Measurements from ENCODE around the gene SPO11. TPM values are rescaled to one million over a fixed set of nuclear protein-coding genes. Genes with fewer than 3 reads are reported as not detected.
A peak's percentile ranks its signal among the peaks of the same experiment; 100 is the strongest.

SPO11 gene
- total RNA-seq, 1 experiment from 2014 or later = not detected

DNA sequence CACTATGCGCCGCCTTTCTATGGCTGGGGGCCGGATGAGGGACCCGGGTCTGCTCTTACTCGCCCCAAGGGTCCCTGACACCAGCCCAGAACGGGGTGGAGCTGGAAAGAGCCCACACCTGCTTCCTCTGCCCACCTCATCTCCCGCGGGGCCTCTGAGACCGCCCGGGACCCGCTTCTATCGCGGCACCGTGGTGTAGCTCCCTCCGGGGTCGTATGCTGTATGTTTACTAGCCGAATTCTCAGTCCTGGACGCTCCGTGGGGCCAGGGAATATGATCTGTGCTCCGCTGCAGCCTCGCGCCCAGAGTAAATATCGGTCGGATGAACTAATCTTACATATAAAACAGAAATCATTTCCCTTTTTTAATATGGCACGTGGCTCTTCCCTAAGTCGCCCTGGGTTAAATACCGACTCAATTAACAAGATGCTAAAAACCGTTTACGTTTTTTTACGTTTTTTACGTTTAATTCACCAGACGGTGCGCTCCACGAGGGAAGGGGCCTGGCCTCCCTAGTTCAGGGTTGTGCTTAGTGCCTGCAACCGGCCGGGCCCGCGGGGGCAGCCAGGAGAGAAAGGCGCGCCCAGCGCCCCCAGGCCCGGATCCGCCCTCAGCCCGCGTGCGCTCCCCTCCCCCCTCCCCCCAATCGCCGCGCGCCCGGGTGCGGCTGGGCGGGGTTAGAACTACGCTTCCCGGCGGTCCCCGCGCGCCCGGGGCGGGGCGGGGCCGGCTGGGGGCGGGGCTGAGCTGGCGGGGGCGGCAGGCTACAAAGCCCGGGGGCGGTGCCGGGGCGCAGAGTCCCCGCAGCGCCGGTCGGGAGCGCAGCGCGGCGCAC lies 61.2 kb downstream of the SPO11 start, which contains the start of gene RBM38:
Gene RBM38, plus strand, starts transcription at position 793 of the 835 bp plus-strand sequence. CDS start 186 bp downstream, outside the sequence.
- Mint-ChIP-seq H3K27me3 (ENCODE audit: insufficient read depth, unreplicated experiment) (no peaks in the 10 kb centered on the region), H3K4me1 (ENCODE audit: low read depth, unreplicated experiment) (peaks cover 20% of the 10 kb centered on the region), H3K36me3 (ENCODE audit: insufficient read depth, unreplicated experiment) (peaks cover 40% of the 10 kb centered on the region), H3K4me3 (ENCODE audit: unreplicated experiment) (peak within 1 kb of the TSS; percentile 80), H3K27ac (ENCODE audit: unreplicated experiment) (peak within 1 kb of the TSS; percentile 88), H3K9me3 (ENCODE audit: unreplicated experiment) (no peaks in the 10 kb centered on the region)
- intact Hi-C loops (cut with micrococcal nuclease; ENCODE audit: unreplicated experiment) = no loop called here
- Histone ChIP-seq H3K4me1 (peaks cover 23% of the 10 kb centered on the region), H3K4me3 (ENCODE audit: low read depth, low read length) (peak within 1 kb of the TSS; percentile 96), H3K9me3 (no peaks in the 10 kb centered on the region), H3K36me3 (ENCODE audit: control insufficient read depth, insufficient read depth, low read length) (peaks cover 6% of the 10 kb centered on the region), H3K27me3 (replicated peaks; ENCODE audit: control insufficient read depth, insufficient read depth, low read length) (no peaks in the 10 kb centered on the region)
- ChIA-PET CTCF (interaction anchor here (0.6 to 1.0 kb wide), 4 partner anchors 12 to 300 kb away, joined by 3 read pairs; no protein-coding TSS in a partner anchor), POLR2A (interaction anchor here (0.6 to 1.0 kb wide), 3 partner anchors 42 to 417 kb away, joined by 3 to 4 read pairs (median 3); no protein-coding TSS in a partner anchor)
- DNase-seq = peak; percentile 86 to 93
- BruUV-seq (replicated peaks) = no TSS peak
- TF ChIP-seq, protein P1, sequence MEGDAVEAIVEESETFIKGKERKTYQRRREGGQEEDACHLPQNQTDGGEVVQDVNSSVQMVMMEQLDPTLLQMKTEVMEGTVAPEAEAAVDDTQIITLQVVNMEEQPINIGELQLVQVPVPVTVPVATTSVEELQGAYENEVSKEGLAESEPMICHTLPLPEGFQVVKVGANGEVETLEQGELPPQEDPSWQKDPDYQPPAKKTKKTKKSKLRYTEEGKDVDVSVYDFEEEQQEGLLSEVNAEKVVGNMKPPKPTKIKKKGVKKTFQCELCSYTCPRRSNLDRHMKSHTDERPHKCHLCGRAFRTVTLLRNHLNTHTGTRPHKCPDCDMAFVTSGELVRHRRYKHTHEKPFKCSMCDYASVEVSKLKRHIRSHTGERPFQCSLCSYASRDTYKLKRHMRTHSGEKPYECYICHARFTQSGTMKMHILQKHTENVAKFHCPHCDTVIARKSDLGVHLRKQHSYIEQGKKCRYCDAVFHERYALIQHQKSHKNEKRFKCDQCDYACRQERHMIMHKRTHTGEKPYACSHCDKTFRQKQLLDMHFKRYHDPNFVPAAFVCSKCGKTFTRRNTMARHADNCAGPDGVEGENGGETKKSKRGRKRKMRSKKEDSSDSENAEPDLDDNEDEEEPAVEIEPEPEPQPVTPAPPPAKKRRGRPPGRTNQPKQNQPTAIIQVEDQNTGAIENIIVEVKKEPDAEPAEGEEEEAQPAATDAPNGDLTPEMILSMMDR (IDR thresholded peaks at IDR 0.05; ENCODE audit: insufficient read depth in 1 of 2, low read depth in 1 of 2, low read length in 1 of 2, severe bottlenecking in 1 of 2, unreplicated experiment in 1 of 2) = no peak

GRCh38 chr20:57391439-57392301 lies 62.1 kb downstream of the SPO11 start:
- TF ChIP-seq, protein P1 (IDR thresholded peaks at IDR 0.05; ENCODE audit: insufficient read depth in 1 of 2, low read depth in 1 of 2, low read length in 1 of 2, severe bottlenecking in 1 of 2, unreplicated experiment in 1 of 2) = no peak
- ChIA-PET POLR2A (interaction anchor here (0.5 to 1.0 kb wide), 4 partner anchors 43 to 1180 kb away, joined by 3 to 4 read pairs (median 3); no protein-coding TSS in a partner anchor), CTCF (interaction anchor here (0.6 to 1.1 kb wide), 5 partner anchors 8 to 301 kb away, joined by 3 to 6 read pairs (median 3); no protein-coding TSS in a partner anchor)
- H3K9me3 ChIP-seq = no peaks in the 10 kb centered on the region
- H3K36me3 Mint-ChIP-seq (ENCODE audit: insufficient read depth, unreplicated experiment) = peaks cover 44% of the 10 kb centered on the region
- peaks cover 20% of the 10 kb centered on the region for H3K4me1 Mint-ChIP-seq (ENCODE audit: low read depth, unreplicated experiment)
- peak in 1 of 2 experiments; percentile 54 for DNase-seq
- peak overlapping the region; percentile 54 for H3K27ac Mint-ChIP-seq (ENCODE audit: unreplicated experiment)
- H3K27me3 ChIP-seq (replicated peaks; ENCODE audit: control insufficient read depth, insufficient read depth, low read length) = no peaks in the 10 kb centered on the region
- peaks cover 11% of the 10 kb centered on the region for H3K36me3 ChIP-seq (ENCODE audit: control insufficient read depth, insufficient read depth, low read length)
- peak overlapping the region; percentile 80 for H3K4me3 Mint-ChIP-seq (ENCODE audit: unreplicated experiment)
- intact Hi-C loops (cut with micrococcal nuclease; ENCODE audit: unreplicated experiment) = no loop called here
- peak overlapping the region; percentile 96 for H3K4me3 ChIP-seq (ENCODE audit: low read depth, low read length)
- H3K9me3 Mint-ChIP-seq (ENCODE audit: unreplicated experiment) = no peaks in the 10 kb centered on the region
- BruUV-seq (replicated peaks) = no TSS peak
- H3K27me3 Mint-ChIP-seq (ENCODE audit: insufficient read depth, unreplicated experiment) = no peaks in the 10 kb centered on the region
- peaks cover 23% of the 10 kb centered on the region for H3K4me1 ChIP-seq

Data from Caco-2 (cell line).